WTC11 (cell line): ENCODE data around the gene ENGASE. TPM values are rescaled to one million over a fixed set of nuclear protein-coding genes. Genes with fewer than 3 reads are reported as not detected.

Experiments
- ATAC-seq: fragments of 200-7000 bp; cut with Tn5 transposase; 2 replicates; pipeline ENCODE4 v1.10.0; 2021; ENCODE audit warnings: mild to moderate bottlenecking, moderate library complexity
- CTCF ChIA-PET: fragments of 300-600 bp; sonication (Branson Sonifier 250); formaldehyde crosslinking; loops from one replicate; lab custom pipeline; 2021; ENCODE audit warnings: antibody characterized with exemption; lab: Charles Lee
- POLR2A ChIA-PET: fragments of 350-600 bp; sonication (Branson Sonifier 250); formaldehyde crosslinking; loops from one replicate; lab custom pipeline; 2021; ENCODE audit warnings: antibody characterized with exemption; lab: Charles Lee
- DNase-seq: peaks from one replicate; pipeline ENCODE4 v3.0.0; 2021; ENCODE audit warnings: low spot score
- H3K27ac Mint-ChIP-seq: 2 replicates; pipeline ENCODE4 v1.8.0; 2021; ENCODE audit warnings: mixed read lengths
- H3K27me3 Mint-ChIP-seq: 2 replicates; pipeline ENCODE4 v1.8.0; 2021; ENCODE audit warnings: low read depth, mild to moderate bottlenecking, moderate library complexity, mixed read lengths
- H3K36me3 Mint-ChIP-seq: 2 replicates; pipeline ENCODE4 v1.8.0; 2021; ENCODE audit warnings: mixed read lengths
- H3K4me1 Mint-ChIP-seq: 2 replicates; pipeline ENCODE4 v1.8.0; 2022; ENCODE audit warnings: mixed read lengths
- H3K4me3 Mint-ChIP-seq: 2 replicates; pipeline ENCODE4 v1.8.0; 2021; ENCODE audit warnings: mild to moderate bottlenecking, moderate library complexity, mixed read lengths
- H3K9me3 Mint-ChIP-seq: 2 replicates; pipeline ENCODE4 v1.8.0; 2021; ENCODE audit warnings: mixed read lengths
- FOXK1 ChIP-seq: sonication (generic); formaldehyde crosslinking; IDR thresholded peaks from 2 replicates; pipeline ENCODE4 v1.8.0; 2022; ENCODE audit warnings: mild to moderate bottlenecking, moderate library complexity, missing genetic modification reagents
- HMGA2 ChIP-seq: fragments of 250-450 bp; sonication (Bioruptor Pico); IDR thresholded peaks from 2 replicates; pipeline ENCODE4 v1.4.0; 2021; ENCODE audit warnings: mild to moderate bottlenecking, moderate library complexity
- IRF2 ChIP-seq: sonication (generic); formaldehyde crosslinking; IDR thresholded peaks from 2 replicates; pipeline ENCODE4 v1.8.0; 2022; ENCODE audit warnings: low read depth, missing genetic modification reagents, borderline replicate concordance
- NR3C1 ChIP-seq: sonication (generic); formaldehyde crosslinking; conservative IDR thresholded peaks from 2 replicates; pipeline ENCODE4 v1.8.1; 2023; ENCODE audit warnings: low read depth, mild to moderate bottlenecking, missing genetic modification reagents
- OVOL2 ChIP-seq: fragments of 250-450 bp; sonication (Bioruptor Pico); IDR thresholded peaks from 2 replicates; pipeline ENCODE4 v1.9.0; 2021; ENCODE audit warnings: mild to moderate bottlenecking, borderline replicate concordance
- RORB ChIP-seq: fragments of 250-450 bp; sonication (Bioruptor Pico); IDR thresholded peaks from 2 replicates; pipeline ENCODE4 v1.9.0; 2021; ENCODE audit warnings: mild to moderate bottlenecking
- SOX15 ChIP-seq: fragments of 250-450 bp; sonication (Bioruptor Pico); IDR thresholded peaks from 2 replicates; pipeline ENCODE4 v1.9.0; 2021; ENCODE audit warnings: mild to moderate bottlenecking
- TEAD4 ChIP-seq: sonication (generic); formaldehyde crosslinking; IDR thresholded peaks from 2 replicates; pipeline ENCODE4 v1.8.0; 2022; ENCODE audit warnings: mild to moderate bottlenecking, missing genetic modification reagents
- TP53 ChIP-seq: sonication (generic); formaldehyde crosslinking; IDR thresholded peaks from 2 replicates; pipeline ENCODE4 v1.8.1; 2023; ENCODE audit warnings: mild to moderate bottlenecking, missing genetic modification reagents
- ZNF232 ChIP-seq: sonication (generic); formaldehyde crosslinking; IDR thresholded peaks from 2 replicates; pipeline ENCODE4 v1.8.0; 2022; ENCODE audit warnings: mild to moderate bottlenecking, missing genetic modification reagents
- ZNF396 ChIP-seq: fragments of 250-450 bp; sonication (Bioruptor Pico); IDR thresholded peaks from 2 replicates; pipeline ENCODE4 v1.8.0; 2021; ENCODE audit warnings: mild to moderate bottlenecking, moderate library complexity, borderline replicate concordance
- total RNA-seq: library from RNA; stranded (reverse); gene quantifications from 3 replicates; pipeline ENCODE4 v1.2.3, GENCODE V29; 2021
- TF ChIP-seq, protein P1 (sequence below): fragments of 200-600 bp; IDR thresholded peaks from 2 replicates; pipeline ENCODE4 v1.8.0; 2022; ENCODE audit warnings: antibody characterized with exemption
- TF ChIP-seq, protein P2 (sequence below): sonication (generic); formaldehyde crosslinking; IDR thresholded peaks from 2 replicates; pipeline ENCODE4 v1.8.1; 2022; ENCODE audit warnings: missing genetic modification reagents, borderline replicate concordance
- TF ChIP-seq, protein P3 (sequence below): sonication (generic); formaldehyde crosslinking; conservative IDR thresholded peaks from 2 replicates; pipeline ENCODE4 v1.8.1; 2022; ENCODE audit warnings: mild to moderate bottlenecking, missing genetic modification reagents
- TF ChIP-seq, protein P4 (sequence below): sonication (generic); formaldehyde crosslinking; IDR thresholded peaks from 2 replicates; pipeline ENCODE4 v1.8.1; 2022; ENCODE audit warnings: low read depth, missing genetic modification reagents, borderline replicate concordance
- TF ChIP-seq, protein P5 (sequence below): sonication (generic); formaldehyde crosslinking; IDR thresholded peaks from 2 replicates; pipeline ENCODE4 v1.8.0; 2022; ENCODE audit warnings: mild to moderate bottlenecking, missing genetic modification reagents
- TF ChIP-seq, protein P6 (sequence below): sonication (generic); formaldehyde crosslinking; IDR thresholded peaks from 2 replicates; pipeline ENCODE4 v1.8.1; 2023; ENCODE audit warnings: mild to moderate bottlenecking, missing genetic modification reagents
- TF ChIP-seq, protein P7 (sequence below): sonication (generic); formaldehyde crosslinking; IDR thresholded peaks from 2 replicates; pipeline ENCODE4 v1.8.1; 2023; ENCODE audit warnings: mild to moderate bottlenecking, missing genetic modification reagents, borderline replicate concordance
- TF ChIP-seq, protein P8 (sequence below): sonication (generic); formaldehyde crosslinking; IDR thresholded peaks from 2 replicates; pipeline ENCODE4 v1.8.0; 2022; ENCODE audit warnings: mild to moderate bottlenecking, missing genetic modification reagents

Gene ENGASE
- total RNA-seq, 1 experiment from 2014 or later, result 41.6 TPM

DNA sequence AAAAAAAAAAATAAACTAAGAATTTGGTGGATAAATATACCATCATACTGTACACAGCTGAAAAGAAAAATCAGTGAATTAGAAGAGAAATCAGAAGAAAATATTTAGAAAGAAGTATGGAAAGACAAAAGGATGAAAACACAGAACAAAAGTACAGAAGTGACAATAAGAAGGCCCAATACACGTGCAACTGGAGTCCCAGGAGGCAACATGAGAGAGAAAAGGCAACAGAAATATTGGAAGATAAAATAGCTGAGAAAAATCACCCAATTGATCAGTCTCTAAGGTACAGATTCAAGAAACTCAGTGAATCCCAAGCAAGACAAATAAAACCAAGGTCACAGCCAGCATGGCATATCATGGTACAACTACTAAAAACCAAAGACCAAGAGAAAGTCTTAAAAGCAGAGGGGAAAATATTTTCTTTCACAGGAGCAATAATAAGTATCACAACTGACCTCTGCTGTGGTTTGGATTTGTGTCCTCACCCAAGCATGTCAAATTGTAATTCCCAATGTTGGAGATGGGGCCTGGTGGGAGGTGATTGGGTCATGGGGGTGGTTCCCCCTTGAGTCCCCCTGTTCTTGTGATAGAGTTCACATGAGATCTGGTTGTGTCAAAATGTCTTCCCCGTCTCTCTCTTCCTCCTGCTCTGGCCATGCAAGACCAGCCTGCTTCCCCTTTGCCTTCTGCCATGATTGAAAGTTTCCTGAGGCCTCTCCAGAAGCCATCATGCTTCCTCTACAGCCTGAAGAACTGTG is 20.2 kb upstream of the ENGASE start:
- Mint-ChIP-seq H3K27ac (no peak overlapping the region), H3K9me3 (peaks cover 43% of the 10 kb centered on the region), H3K4me3 (no peak overlapping the region)
- TF ChIP-seq SOX15 (no peak), OVOL2 (no peak), IRF2 (CRISPR knock-in tag) (no peak), TP53 (CRISPR knock-in tag) (no peak), ZNF396 (CRISPR knock-in tag) (no peak), FOXK1 (no peak), NR3C1 (CRISPR knock-in tag) (no peak), RORB (no peak), ZNF232 (no peak), HMGA2 (CRISPR knock-in tag) (no peak), TEAD4 (CRISPR knock-in tag) (no peak)
- TF ChIP-seq, protein P1, sequence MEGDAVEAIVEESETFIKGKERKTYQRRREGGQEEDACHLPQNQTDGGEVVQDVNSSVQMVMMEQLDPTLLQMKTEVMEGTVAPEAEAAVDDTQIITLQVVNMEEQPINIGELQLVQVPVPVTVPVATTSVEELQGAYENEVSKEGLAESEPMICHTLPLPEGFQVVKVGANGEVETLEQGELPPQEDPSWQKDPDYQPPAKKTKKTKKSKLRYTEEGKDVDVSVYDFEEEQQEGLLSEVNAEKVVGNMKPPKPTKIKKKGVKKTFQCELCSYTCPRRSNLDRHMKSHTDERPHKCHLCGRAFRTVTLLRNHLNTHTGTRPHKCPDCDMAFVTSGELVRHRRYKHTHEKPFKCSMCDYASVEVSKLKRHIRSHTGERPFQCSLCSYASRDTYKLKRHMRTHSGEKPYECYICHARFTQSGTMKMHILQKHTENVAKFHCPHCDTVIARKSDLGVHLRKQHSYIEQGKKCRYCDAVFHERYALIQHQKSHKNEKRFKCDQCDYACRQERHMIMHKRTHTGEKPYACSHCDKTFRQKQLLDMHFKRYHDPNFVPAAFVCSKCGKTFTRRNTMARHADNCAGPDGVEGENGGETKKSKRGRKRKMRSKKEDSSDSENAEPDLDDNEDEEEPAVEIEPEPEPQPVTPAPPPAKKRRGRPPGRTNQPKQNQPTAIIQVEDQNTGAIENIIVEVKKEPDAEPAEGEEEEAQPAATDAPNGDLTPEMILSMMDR, result no peak
- TF ChIP-seq, protein P2, sequence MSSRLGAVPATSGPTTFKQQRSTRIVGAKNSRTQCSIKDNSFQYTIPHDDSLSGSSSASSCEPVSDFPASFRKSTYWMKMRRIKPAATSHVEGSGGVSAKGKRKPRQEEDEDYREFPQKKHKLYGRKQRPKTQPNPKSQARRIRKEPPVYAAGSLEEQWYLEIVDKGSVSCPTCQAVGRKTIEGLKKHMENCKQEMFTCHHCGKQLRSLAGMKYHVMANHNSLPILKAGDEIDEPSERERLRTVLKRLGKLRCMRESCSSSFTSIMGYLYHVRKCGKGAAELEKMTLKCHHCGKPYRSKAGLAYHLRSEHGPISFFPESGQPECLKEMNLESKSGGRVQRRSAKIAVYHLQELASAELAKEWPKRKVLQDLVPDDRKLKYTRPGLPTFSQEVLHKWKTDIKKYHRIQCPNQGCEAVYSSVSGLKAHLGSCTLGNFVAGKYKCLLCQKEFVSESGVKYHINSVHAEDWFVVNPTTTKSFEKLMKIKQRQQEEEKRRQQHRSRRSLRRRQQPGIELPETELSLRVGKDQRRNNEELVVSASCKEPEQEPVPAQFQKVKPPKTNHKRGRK, result no peak
- TF ChIP-seq, protein P3, sequence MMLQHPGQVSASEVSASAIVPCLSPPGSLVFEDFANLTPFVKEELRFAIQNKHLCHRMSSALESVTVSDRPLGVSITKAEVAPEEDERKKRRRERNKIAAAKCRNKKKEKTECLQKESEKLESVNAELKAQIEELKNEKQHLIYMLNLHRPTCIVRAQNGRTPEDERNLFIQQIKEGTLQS (CRISPR knock-in tag), result no peak
- TF ChIP-seq, protein P4, sequence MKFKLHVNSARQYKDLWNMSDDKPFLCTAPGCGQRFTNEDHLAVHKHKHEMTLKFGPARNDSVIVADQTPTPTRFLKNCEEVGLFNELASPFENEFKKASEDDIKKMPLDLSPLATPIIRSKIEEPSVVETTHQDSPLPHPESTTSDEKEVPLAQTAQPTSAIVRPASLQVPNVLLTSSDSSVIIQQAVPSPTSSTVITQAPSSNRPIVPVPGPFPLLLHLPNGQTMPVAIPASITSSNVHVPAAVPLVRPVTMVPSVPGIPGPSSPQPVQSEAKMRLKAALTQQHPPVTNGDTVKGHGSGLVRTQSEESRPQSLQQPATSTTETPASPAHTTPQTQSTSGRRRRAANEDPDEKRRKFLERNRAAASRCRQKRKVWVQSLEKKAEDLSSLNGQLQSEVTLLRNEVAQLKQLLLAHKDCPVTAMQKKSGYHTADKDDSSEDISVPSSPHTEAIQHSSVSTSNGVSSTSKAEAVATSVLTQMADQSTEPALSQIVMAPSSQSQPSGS (CRISPR knock-in tag), result no peak
- TF ChIP-seq, all 79 proteins: peak for 0
- H3K4me1 Mint-ChIP-seq, result no peaks in the 10 kb centered on the region
- peaks cover 29% of the 10 kb centered on the region for H3K27me3 Mint-ChIP-seq
- H3K36me3 Mint-ChIP-seq, result peaks cover 7% of the 10 kb centered on the region; the same call in 1 of the 2 replicates
- ATAC-seq, result no peak
- ChIA-PET POLR2A (no interaction called here), CTCF (interaction anchor here (2.5 kb wide), 1 partner anchor 9 kb away, joined by 8 read pairs; no protein-coding TSS in a partner anchor)
- DNase-seq, result no peak

DNA sequence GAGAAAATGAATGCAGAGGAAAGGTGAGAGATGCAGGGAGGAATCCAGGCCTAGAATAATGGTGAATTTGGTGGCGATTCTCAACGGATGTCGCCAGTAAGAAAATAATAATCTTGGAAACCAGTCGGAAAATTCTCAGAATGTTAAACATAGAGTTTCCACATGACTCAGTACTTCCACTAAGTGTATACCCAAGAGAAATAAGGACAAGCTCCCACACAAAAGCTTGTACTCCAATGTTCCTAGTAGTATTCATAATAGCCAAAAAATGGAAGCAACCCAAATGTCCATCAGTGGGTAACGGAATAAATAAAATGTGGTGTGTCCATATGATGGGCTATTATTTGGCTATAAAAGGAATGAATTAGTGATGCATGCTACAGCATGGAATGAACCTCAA is 19.4 kb upstream of the ENGASE start:
- peaks cover 7% of the 10 kb centered on the region; the same call in 1 of the 2 replicates for H3K36me3 Mint-ChIP-seq
- peaks cover 29% of the 10 kb centered on the region for H3K27me3 Mint-ChIP-seq
- H3K4me1 Mint-ChIP-seq, result no peaks in the 10 kb centered on the region
- peaks cover 43% of the 10 kb centered on the region for H3K9me3 Mint-ChIP-seq
- ATAC-seq (no peak), DNase-seq (no peak)
- ChIA-PET CTCF (interaction anchor here (2.5 kb wide), 1 partner anchor 10 kb away, joined by 8 read pairs; no protein-coding TSS in a partner anchor), POLR2A (no interaction called here)
- no peak overlapping the region for H3K27ac Mint-ChIP-seq
- no peak overlapping the region for H3K4me3 Mint-ChIP-seq
- TF ChIP-seq, protein P5, sequence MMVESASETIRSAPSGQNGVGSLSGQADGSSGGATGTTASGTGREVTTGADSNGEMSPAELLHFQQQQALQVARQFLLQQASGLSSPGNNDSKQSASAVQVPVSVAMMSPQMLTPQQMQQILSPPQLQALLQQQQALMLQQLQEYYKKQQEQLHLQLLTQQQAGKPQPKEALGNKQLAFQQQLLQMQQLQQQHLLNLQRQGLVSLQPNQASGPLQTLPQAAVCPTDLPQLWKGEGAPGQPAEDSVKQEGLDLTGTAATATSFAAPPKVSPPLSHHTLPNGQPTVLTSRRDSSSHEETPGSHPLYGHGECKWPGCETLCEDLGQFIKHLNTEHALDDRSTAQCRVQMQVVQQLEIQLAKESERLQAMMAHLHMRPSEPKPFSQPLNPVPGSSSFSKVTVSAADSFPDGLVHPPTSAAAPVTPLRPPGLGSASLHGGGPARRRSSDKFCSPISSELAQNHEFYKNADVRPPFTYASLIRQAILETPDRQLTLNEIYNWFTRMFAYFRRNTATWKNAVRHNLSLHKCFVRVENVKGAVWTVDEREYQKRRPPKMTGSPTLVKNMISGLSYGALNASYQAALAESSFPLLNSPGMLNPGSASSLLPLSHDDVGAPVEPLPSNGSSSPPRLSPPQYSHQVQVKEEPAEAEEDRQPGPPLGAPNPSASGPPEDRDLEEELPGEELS, result no peak
- TF ChIP-seq, protein P6, sequence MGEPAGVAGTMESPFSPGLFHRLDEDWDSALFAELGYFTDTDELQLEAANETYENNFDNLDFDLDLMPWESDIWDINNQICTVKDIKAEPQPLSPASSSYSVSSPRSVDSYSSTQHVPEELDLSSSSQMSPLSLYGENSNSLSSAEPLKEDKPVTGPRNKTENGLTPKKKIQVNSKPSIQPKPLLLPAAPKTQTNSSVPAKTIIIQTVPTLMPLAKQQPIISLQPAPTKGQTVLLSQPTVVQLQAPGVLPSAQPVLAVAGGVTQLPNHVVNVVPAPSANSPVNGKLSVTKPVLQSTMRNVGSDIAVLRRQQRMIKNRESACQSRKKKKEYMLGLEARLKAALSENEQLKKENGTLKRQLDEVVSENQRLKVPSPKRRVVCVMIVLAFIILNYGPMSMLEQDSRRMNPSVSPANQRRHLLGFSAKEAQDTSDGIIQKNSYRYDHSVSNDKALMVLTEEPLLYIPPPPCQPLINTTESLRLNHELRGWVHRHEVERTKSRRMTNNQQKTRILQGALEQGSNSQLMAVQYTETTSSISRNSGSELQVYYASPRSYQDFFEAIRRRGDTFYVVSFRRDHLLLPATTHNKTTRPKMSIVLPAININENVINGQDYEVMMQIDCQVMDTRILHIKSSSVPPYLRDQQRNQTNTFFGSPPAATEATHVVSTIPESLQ (CRISPR knock-in tag), result no peak
- TF ChIP-seq, protein P7, sequence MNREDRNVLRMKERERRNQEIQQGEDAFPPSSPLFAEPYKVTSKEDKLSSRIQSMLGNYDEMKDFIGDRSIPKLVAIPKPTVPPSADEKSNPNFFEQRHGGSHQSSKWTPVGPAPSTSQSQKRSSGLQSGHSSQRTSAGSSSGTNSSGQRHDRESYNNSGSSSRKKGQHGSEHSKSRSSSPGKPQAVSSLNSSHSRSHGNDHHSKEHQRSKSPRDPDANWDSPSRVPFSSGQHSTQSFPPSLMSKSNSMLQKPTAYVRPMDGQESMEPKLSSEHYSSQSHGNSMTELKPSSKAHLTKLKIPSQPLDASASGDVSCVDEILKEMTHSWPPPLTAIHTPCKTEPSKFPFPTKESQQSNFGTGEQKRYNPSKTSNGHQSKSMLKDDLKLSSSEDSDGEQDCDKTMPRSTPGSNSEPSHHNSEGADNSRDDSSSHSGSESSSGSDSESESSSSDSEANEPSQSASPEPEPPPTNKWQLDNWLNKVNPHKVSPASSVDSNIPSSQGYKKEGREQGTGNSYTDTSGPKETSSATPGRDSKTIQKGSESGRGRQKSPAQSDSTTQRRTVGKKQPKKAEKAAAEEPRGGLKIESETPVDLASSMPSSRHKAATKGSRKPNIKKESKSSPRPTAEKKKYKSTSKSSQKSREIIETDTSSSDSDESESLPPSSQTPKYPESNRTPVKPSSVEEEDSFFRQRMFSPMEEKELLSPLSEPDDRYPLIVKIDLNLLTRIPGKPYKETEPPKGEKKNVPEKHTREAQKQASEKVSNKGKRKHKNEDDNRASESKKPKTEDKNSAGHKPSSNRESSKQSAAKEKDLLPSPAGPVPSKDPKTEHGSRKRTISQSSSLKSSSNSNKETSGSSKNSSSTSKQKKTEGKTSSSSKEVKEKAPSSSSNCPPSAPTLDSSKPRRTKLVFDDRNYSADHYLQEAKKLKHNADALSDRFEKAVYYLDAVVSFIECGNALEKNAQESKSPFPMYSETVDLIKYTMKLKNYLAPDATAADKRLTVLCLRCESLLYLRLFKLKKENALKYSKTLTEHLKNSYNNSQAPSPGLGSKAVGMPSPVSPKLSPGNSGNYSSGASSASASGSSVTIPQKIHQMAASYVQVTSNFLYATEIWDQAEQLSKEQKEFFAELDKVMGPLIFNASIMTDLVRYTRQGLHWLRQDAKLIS (CRISPR knock-in tag), result no peak
- TF ChIP-seq, protein P8, sequence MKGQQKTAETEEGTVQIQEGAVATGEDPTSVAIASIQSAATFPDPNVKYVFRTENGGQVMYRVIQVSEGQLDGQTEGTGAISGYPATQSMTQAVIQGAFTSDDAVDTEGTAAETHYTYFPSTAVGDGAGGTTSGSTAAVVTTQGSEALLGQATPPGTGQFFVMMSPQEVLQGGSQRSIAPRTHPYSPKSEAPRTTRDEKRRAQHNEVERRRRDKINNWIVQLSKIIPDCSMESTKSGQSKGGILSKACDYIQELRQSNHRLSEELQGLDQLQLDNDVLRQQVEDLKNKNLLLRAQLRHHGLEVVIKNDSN (CRISPR knock-in tag), result no peak
